ENCODE measurements around the gene ZSWIM5.

ZSWIM5 gene

DNA sequence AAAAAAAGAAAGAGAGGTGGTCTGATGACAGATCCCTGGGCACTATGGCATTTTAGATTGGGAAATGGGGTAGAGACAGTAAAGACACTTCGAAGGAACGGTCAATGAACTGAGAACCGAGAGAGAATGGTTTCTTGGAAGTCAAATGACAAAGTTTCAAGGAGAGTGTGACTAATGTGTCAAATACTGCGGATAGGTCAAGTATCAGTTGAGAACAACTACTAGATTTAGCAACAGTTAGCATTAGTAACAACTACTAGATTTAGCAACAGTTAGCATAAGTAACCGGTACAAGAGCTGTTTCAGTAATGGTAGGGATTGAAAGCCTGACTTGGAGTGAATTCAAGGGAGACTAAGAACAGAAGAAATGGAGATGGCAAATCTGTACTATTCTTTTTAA lies 159.4 kb downstream of the ZSWIM5 start:
- TF ChIP-seq TAF1 (IDR thresholded peaks at IDR 0.05; ENCODE audit: borderline replicate concordance, insufficient read depth, low read length), result no peak
- TF ChIP-seq FOXP2 (optimal IDR thresholded peaks at IDR 0.05; ENCODE audit: borderline replicate concordance, extremely low read depth, extremely low read length, insufficient read depth), result no peak
- no peak for TF ChIP-seq POLR2AphosphoS5 (IDR thresholded peaks at IDR 0.05; ENCODE audit: low read depth, low read length)
- TF ChIP-seq SIN3A (IDR thresholded peaks at IDR 0.05; ENCODE audit: borderline replicate concordance, insufficient read depth, low read length), result no peak
- TF ChIP-seq, protein P1, sequence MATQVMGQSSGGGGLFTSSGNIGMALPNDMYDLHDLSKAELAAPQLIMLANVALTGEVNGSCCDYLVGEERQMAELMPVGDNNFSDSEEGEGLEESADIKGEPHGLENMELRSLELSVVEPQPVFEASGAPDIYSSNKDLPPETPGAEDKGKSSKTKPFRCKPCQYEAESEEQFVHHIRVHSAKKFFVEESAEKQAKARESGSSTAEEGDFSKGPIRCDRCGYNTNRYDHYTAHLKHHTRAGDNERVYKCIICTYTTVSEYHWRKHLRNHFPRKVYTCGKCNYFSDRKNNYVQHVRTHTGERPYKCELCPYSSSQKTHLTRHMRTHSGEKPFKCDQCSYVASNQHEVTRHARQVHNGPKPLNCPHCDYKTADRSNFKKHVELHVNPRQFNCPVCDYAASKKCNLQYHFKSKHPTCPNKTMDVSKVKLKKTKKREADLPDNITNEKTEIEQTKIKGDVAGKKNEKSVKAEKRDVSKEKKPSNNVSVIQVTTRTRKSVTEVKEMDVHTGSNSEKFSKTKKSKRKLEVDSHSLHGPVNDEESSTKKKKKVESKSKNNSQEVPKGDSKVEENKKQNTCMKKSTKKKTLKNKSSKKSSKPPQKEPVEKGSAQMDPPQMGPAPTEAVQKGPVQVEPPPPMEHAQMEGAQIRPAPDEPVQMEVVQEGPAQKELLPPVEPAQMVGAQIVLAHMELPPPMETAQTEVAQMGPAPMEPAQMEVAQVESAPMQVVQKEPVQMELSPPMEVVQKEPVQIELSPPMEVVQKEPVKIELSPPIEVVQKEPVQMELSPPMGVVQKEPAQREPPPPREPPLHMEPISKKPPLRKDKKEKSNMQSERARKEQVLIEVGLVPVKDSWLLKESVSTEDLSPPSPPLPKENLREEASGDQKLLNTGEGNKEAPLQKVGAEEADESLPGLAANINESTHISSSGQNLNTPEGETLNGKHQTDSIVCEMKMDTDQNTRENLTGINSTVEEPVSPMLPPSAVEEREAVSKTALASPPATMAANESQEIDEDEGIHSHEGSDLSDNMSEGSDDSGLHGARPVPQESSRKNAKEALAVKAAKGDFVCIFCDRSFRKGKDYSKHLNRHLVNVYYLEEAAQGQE (IDR thresholded peaks at IDR 0.05; ENCODE audit: insufficient read depth in 1 of 2, low read depth in 2 of 2, low read length in 2 of 2), result no peak

DNA sequence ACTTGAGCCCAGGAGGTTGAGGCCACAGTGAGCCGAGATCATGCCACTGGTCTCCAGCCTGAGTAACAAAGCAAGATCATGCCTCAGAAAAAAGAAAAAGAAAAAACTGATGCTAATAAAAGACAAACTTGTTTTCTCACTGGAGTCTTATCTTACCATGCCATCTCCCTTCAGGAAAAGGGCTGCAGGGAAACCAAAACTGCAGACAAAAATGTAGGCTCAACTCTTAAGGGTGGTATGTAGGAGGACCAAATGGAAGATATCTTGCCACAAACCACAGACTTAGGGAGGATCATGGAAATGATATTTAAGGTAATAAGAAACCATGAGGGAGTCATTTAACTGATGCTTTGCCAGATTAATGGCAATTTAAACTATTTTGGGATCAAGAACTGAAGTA lies 161.5 kb downstream of the ZSWIM5 start:
- TF ChIP-seq, protein P1 (IDR thresholded peaks at IDR 0.05; ENCODE audit: insufficient read depth in 1 of 2, low read depth in 2 of 2, low read length in 2 of 2), result no peak
- TF ChIP-seq POLR2AphosphoS5 (IDR thresholded peaks at IDR 0.05; ENCODE audit: low read depth, low read length) (no peak), SIN3A (IDR thresholded peaks at IDR 0.05; ENCODE audit: borderline replicate concordance, insufficient read depth, low read length) (no peak), TAF1 (IDR thresholded peaks at IDR 0.05; ENCODE audit: borderline replicate concordance, insufficient read depth, low read length) (no peak), FOXP2 (optimal IDR thresholded peaks at IDR 0.05; ENCODE audit: borderline replicate concordance, extremely low read depth, extremely low read length, insufficient read depth) (no peak)

DNA sequence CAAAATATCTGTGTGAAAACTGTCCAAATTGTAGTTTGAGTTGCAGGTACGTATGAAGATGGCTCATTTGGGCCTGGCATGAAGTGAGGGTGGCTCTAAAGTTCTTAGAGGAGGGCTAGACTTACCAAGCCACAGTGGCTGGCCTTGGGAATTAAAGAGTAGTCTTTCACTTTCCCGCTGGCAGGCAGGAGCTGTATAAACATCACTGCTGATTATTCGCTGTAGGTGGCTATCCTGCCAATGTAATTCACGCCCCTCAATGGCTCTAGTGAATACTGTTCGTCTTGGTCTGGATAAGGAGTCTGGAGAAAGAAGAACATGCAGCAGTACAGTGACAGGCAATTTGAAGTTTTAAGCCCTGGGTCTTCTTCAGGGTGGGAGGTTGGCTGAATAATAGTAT lies 163.3 kb downstream of the ZSWIM5 start:
- TF ChIP-seq SIN3A (IDR thresholded peaks at IDR 0.05; ENCODE audit: borderline replicate concordance, insufficient read depth, low read length), result no peak
- TF ChIP-seq POLR2AphosphoS5 (IDR thresholded peaks at IDR 0.05; ENCODE audit: low read depth, low read length), result no peak
- no peak for TF ChIP-seq TAF1 (IDR thresholded peaks at IDR 0.05; ENCODE audit: borderline replicate concordance, insufficient read depth, low read length)
- no peak for TF ChIP-seq FOXP2 (optimal IDR thresholded peaks at IDR 0.05; ENCODE audit: borderline replicate concordance, extremely low read depth, extremely low read length, insufficient read depth)
- TF ChIP-seq, protein P1 (IDR thresholded peaks at IDR 0.05; ENCODE audit: insufficient read depth in 1 of 2, low read depth in 2 of 2, low read length in 2 of 2), result no peak

DNA sequence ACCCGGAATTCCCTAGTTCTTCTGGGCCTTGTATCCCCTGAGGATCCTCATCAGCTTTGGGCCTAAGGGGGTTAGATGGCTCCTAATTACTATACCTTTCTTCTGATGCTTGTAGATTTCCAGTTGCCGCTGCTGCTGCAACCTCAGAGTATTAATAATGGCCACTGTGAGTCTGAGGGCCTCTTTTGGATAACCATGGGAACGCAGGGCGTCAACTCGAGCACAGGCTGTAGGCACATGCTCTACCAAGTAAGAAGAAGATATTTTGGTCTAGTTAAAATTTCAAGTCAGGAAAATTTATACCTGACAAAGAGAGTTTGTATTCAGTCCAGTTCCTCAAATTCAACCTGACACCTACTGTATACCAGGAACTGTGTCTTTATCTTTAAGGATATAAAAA lies 166.1 kb downstream of the ZSWIM5 start:
- no peak for TF ChIP-seq TAF1 (IDR thresholded peaks at IDR 0.05; ENCODE audit: borderline replicate concordance, insufficient read depth, low read length)
- no peak for TF ChIP-seq FOXP2 (optimal IDR thresholded peaks at IDR 0.05; ENCODE audit: borderline replicate concordance, extremely low read depth, extremely low read length, insufficient read depth)
- TF ChIP-seq POLR2AphosphoS5 (IDR thresholded peaks at IDR 0.05; ENCODE audit: low read depth, low read length), result no peak
- no peak for TF ChIP-seq SIN3A (IDR thresholded peaks at IDR 0.05; ENCODE audit: borderline replicate concordance, insufficient read depth, low read length)

DNA sequence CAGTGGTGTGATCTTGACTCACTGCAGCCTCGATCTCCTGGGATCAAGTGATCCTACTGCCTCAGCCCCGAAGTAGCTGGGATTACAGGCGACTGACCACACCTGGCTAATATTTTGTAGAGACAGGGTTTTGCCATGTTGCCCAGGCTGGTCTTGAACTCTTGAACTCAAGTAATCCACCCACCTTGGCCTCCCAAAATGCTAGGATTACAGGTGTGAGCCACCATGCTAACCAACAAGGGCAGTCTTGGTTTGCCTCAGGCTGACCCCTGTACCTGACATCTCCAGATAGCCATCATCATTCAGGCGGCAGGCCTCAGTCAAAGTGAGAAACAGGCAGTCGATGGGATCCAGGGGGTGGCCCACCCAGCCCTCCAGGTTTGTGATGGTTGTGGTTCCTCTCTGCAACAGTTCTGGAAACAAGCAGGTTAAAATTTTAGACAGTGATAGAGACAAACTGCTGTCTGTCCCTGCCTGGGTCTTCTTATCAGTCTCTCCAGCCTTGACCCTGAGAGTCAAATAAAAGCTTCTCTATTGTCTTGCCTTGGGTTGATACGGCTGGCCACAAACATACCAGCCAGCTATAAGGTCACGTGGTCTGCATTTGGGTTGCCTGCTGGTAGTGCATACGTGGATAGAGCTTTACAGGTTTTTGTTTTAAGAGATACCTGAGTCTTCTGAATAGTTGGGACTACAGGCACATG lies 167.6 kb downstream of the ZSWIM5 start:
- TF ChIP-seq TAF1 (IDR thresholded peaks at IDR 0.05; ENCODE audit: borderline replicate concordance, insufficient read depth, low read length), result no peak
- TF ChIP-seq FOXP2 (optimal IDR thresholded peaks at IDR 0.05; ENCODE audit: borderline replicate concordance, extremely low read depth, extremely low read length, insufficient read depth), result no peak
- TF ChIP-seq POLR2AphosphoS5 (IDR thresholded peaks at IDR 0.05; ENCODE audit: low read depth, low read length), result no peak
- TF ChIP-seq, protein P1 (IDR thresholded peaks at IDR 0.05; ENCODE audit: insufficient read depth in 1 of 2, low read depth in 2 of 2, low read length in 2 of 2), result no peak
- no peak for TF ChIP-seq SIN3A (IDR thresholded peaks at IDR 0.05; ENCODE audit: borderline replicate concordance, insufficient read depth, low read length)

All from PFSK-1 (cell line).